ENCODE results near the gene IFNA14.

The IFNA14 gene

GRCh38 chr9:21266733-21267484 is 27.1 kb upstream of the IFNA14 start:
- DNase-seq = no peak
- Histone ChIP-seq H3K79me2 (ENCODE audit: insufficient read depth, low read length) (no peaks in the 10 kb centered on the region), H3K9me3 (ENCODE audit: insufficient read depth, low read length, severe bottlenecking) (no peaks in the 10 kb centered on the region)

DNA sequence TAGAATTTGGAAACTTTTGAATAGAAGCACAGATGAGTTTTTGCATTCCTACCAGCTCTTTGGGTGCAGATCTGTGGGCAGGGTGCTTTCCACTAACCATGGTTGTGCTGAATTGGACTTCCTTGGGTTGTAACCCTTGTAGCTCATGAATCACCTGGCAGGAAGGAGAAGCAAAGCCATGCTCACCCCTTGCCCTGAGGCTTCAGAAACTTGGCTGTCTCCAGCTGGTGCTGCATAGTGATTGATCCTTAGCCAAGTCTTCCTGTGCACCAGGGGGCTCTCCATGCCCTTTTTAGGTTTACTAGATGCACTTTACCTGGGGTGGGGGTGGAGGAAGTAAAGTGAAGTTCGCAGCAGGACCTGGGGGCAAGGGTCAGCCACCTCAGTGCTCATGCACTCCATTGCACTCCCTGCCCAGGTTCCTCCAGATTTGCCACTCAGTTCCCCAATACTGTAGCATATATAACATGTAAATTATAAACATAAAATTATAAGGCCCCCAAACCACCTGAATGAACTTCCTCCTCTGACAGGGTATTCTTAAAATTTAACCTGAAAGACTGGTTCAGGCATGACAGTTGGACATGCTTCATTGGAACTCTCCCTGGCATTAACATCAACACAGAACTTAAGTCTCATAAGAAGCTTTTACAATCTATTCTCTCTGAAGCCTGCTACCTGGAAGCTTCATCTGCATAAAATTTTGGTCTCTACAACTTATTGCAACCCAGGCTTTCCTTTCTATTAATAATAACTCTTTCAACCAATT is 25.8 kb upstream of the IFNA14 start:
- no peak for DNase-seq
- Histone ChIP-seq H3K36me3 (ENCODE audit: insufficient read depth, low read length) (no peaks in the 10 kb centered on the region), H3K4me3 (ENCODE audit: low read depth in 1 of 2, low read length in 2 of 2) (no peak overlapping the region), H4K20me1 (ENCODE audit: insufficient read depth, low read length) (no peaks in the 10 kb centered on the region), H3K4me1 (ENCODE audit: insufficient read depth, low read length) (no peaks in the 10 kb centered on the region), H3K4me2 (ENCODE audit: insufficient read depth, low read length) (no peak overlapping the region), H3K9me3 (ENCODE audit: insufficient read depth, low read length, severe bottlenecking) (no peaks in the 10 kb centered on the region), H3K9ac (ENCODE audit: low read depth, low read length) (no peak overlapping the region), H3K27ac (ENCODE audit: low read length) (no peak overlapping the region), H3K27me3 (ENCODE audit: insufficient read depth, low read length, poor library complexity) (no peaks in the 10 kb centered on the region), H2AFZ (ENCODE audit: low read depth, low read length) (no peak overlapping the region), H3K79me2 (ENCODE audit: insufficient read depth, low read length) (no peaks in the 10 kb centered on the region)
- TF ChIP-seq EZH2 (IDR thresholded peaks at IDR 0.05; ENCODE audit: borderline replicate concordance, low read depth, low read length, severe bottlenecking) = no peak
- ATAC-seq (ENCODE audit: insufficient read depth, low read depth) = no peak

More at GRCh38 chr9:21266733-21267484, 27.1 kb upstream of the IFNA14 start:
- H3K27me3 ChIP-seq (ENCODE audit: insufficient read depth, low read length, poor library complexity) = no peaks in the 10 kb centered on the region
- no peak overlapping the region for H3K9ac ChIP-seq (ENCODE audit: low read depth, low read length)
- no peaks in the 10 kb centered on the region for H3K36me3 ChIP-seq (ENCODE audit: insufficient read depth, low read length)
- H4K20me1 ChIP-seq (ENCODE audit: insufficient read depth, low read length) = no peaks in the 10 kb centered on the region
- H3K27ac ChIP-seq (ENCODE audit: low read length) = no peak overlapping the region
- H3K4me2 ChIP-seq (ENCODE audit: insufficient read depth, low read length) = no peak overlapping the region
- no peak overlapping the region for H2AFZ ChIP-seq (ENCODE audit: low read depth, low read length)
- no peak for TF ChIP-seq EZH2 (IDR thresholded peaks at IDR 0.05; ENCODE audit: borderline replicate concordance, low read depth, low read length, severe bottlenecking)
- TF ChIP-seq, protein P1, sequence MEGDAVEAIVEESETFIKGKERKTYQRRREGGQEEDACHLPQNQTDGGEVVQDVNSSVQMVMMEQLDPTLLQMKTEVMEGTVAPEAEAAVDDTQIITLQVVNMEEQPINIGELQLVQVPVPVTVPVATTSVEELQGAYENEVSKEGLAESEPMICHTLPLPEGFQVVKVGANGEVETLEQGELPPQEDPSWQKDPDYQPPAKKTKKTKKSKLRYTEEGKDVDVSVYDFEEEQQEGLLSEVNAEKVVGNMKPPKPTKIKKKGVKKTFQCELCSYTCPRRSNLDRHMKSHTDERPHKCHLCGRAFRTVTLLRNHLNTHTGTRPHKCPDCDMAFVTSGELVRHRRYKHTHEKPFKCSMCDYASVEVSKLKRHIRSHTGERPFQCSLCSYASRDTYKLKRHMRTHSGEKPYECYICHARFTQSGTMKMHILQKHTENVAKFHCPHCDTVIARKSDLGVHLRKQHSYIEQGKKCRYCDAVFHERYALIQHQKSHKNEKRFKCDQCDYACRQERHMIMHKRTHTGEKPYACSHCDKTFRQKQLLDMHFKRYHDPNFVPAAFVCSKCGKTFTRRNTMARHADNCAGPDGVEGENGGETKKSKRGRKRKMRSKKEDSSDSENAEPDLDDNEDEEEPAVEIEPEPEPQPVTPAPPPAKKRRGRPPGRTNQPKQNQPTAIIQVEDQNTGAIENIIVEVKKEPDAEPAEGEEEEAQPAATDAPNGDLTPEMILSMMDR (IDR thresholded peaks at IDR 0.05; ENCODE audit: borderline replicate concordance, extremely low read depth, low read length, poor library complexity, severe bottlenecking) = no peak
- no peak for ATAC-seq (ENCODE audit: insufficient read depth, low read depth)
- no peaks in the 10 kb centered on the region for H3K4me1 ChIP-seq (ENCODE audit: insufficient read depth, low read length)
- no peak overlapping the region for H3K4me3 ChIP-seq (ENCODE audit: low read depth in 1 of 2, low read length in 2 of 2)

- Histone ChIP-seq H3K4me1 (ENCODE audit: insufficient read depth, low read length) (peaks cover 10% of the 10 kb centered on the region), H3K4me3 (ENCODE audit: low read depth in 1 of 2, low read length in 2 of 2) (no peak overlapping the region), H4K20me1 (ENCODE audit: insufficient read depth, low read length) (no peaks in the 10 kb centered on the region), H3K9ac (ENCODE audit: low read depth, low read length) (no peak overlapping the region), H3K36me3 (ENCODE audit: insufficient read depth, low read length) (no peaks in the 10 kb centered on the region), H3K4me2 (ENCODE audit: insufficient read depth, low read length) (no peak overlapping the region), H3K27me3 (ENCODE audit: insufficient read depth, low read length, poor library complexity) (peaks cover 14% of the 10 kb centered on the region), H3K27ac (ENCODE audit: low read length) (no peak overlapping the region), H3K79me2 (ENCODE audit: insufficient read depth, low read length) (no peaks in the 10 kb centered on the region), H2AFZ (ENCODE audit: low read depth, low read length) (no peak overlapping the region), H3K9me3 (ENCODE audit: insufficient read depth, low read length, severe bottlenecking) (no peaks in the 10 kb centered on the region)
- TF ChIP-seq, protein P1 (IDR thresholded peaks at IDR 0.05; ENCODE audit: borderline replicate concordance, extremely low read depth, low read length, poor library complexity, severe bottlenecking) = no peak
- TF ChIP-seq EZH2 (IDR thresholded peaks at IDR 0.05; ENCODE audit: borderline replicate concordance, low read depth, low read length, severe bottlenecking) = no peak
- no peak for DNase-seq
- ATAC-seq (ENCODE audit: insufficient read depth, low read depth) = no peak
Measured at GRCh38 chr9:21255538-21256212, 15.9 kb upstream of the IFNA14 start.

Measured in DND-41 (cell line).